MM.1S (cell line): ENCODE data around the gene PEAK1.

ENCODE experiments used
- EZH2 ChIP-seq: fragments of 300-600 bp; sonication (generic); optimal IDR thresholded peaks from 2 replicates; pipeline ENCODE3; 2017; ENCODE audit warnings: low read depth, mild to moderate bottlenecking, antibody characterized with exemption, low read length, mixed read lengths
- TF ChIP-seq, protein P1 (sequence below): fragments of 300-600 bp; sonication (generic); IDR thresholded peaks from 2 replicates; pipeline ENCODE4 v1.5.1; 2016; ENCODE audit warnings: antibody characterized with exemption, low read length, mixed read lengths

DNA sequence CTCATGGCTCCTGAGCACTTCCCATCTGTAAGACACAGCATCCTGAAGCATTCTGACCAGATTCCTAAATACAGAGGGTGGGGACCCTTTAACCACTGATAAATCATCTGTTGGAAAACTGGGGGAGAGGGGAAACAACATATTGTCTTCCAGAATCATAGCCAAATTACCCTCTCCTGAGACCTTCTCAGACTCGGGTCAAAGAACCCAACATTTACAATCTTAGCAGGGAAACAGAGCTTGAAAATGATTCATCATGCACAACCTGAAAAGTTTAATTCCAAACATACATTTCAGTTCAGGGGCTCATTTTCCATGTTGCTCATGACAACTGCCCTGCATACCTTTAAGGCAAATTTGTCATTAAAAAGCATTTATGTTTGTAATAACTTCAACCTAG lies 300.5 kb downstream of the PEAK1 start:
- TF ChIP-seq, protein P1, sequence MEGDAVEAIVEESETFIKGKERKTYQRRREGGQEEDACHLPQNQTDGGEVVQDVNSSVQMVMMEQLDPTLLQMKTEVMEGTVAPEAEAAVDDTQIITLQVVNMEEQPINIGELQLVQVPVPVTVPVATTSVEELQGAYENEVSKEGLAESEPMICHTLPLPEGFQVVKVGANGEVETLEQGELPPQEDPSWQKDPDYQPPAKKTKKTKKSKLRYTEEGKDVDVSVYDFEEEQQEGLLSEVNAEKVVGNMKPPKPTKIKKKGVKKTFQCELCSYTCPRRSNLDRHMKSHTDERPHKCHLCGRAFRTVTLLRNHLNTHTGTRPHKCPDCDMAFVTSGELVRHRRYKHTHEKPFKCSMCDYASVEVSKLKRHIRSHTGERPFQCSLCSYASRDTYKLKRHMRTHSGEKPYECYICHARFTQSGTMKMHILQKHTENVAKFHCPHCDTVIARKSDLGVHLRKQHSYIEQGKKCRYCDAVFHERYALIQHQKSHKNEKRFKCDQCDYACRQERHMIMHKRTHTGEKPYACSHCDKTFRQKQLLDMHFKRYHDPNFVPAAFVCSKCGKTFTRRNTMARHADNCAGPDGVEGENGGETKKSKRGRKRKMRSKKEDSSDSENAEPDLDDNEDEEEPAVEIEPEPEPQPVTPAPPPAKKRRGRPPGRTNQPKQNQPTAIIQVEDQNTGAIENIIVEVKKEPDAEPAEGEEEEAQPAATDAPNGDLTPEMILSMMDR: no peak
- TF ChIP-seq EZH2: no peak
